Thyroid gland (tissue), 4 donors: ENCODE data around the gene MOCOS.

Source experiments
- POLR2A ChIP-seq, 2 donors: fragments of 450-650 bp; IDR thresholded peaks; one replicate each; pipeline ENCODE4 v1.6.1; 2017; ENCODE audit warnings: antibody characterized with exemption in 2 of 2, mild to moderate bottlenecking in 2 of 2, moderate library complexity in 1 of 2
- TF ChIP-seq, protein P1 (sequence below), 6 experiments: fragments of 200-600 bp in 3 of 6; fragments of 450-650 bp in 3 of 6; sonication (generic) in 3 of 6; IDR thresholded peaks; one replicate each; pipeline ENCODE4 v1.5.1; 2016 to 2019; ENCODE audit warnings: antibody characterized with exemption in 6 of 6, mild to moderate bottlenecking in 2 of 6, inconsistent platforms in 1 of 6, moderate library complexity in 1 of 6

DNA sequence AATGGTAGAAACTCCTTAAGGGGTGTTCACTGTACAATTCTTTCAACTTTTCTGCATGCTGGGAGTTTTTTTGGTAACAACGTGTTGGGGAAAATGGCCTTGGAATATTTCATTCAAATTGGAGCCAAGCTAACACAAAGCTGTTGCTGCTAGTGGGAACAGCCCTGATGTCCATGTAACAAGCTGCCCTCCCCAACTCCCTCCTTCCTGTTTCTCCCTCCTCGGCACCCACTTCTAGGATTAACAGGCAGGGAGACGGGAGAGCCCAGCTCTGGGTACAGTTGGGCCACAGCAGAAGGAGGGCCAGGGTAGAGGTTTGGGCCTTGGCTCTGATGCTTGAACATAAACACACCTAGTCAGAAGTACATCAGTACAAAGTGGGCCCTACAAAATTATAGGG is 9.4 kb upstream of the MOCOS start:
- TF ChIP-seq, protein P1, sequence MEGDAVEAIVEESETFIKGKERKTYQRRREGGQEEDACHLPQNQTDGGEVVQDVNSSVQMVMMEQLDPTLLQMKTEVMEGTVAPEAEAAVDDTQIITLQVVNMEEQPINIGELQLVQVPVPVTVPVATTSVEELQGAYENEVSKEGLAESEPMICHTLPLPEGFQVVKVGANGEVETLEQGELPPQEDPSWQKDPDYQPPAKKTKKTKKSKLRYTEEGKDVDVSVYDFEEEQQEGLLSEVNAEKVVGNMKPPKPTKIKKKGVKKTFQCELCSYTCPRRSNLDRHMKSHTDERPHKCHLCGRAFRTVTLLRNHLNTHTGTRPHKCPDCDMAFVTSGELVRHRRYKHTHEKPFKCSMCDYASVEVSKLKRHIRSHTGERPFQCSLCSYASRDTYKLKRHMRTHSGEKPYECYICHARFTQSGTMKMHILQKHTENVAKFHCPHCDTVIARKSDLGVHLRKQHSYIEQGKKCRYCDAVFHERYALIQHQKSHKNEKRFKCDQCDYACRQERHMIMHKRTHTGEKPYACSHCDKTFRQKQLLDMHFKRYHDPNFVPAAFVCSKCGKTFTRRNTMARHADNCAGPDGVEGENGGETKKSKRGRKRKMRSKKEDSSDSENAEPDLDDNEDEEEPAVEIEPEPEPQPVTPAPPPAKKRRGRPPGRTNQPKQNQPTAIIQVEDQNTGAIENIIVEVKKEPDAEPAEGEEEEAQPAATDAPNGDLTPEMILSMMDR (IDR thresholded peaks at IDR 0.05), result no peak
- no peak for TF ChIP-seq POLR2A (IDR thresholded peaks at IDR 0.05)
